ENCODE data around the gene CRTAP.
"Not testable (repeated sequence)": the region's sequence is repeated elsewhere in the genome, so short reads cannot be mapped to it uniquely, and the experiment has no call there.

Gene CRTAP

GRCh38 chr3:33174711-33175414, 61.0 kb downstream of the CRTAP start:
- no peak for DNase-seq (ENCODE audit: low read depth)

GRCh38 chr3:33179132-33179531, 65.3 kb downstream of the CRTAP start:
- DNase-seq (ENCODE audit: low read depth), result no peak

DNA sequence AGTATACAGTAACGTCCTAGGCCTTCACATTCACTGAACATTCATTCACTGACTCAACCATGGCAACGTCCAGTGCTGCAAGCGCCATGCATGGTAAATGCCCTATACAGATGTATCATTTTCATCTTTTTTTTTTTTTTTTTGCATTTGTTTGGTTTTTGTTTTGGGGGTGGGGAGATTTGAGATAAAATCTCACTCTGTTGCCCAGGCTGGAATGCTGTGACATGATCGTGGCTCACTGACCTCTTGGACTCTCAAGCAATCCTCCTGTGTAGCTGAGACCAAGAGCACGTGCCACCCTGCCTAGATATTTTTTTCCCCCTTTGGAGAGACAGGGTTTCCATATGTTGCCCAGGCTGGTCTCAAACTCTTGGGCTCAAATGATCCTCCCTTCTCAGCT, 67.4 kb downstream of the CRTAP start:
- DNase-seq (ENCODE audit: low read depth), result no peak

DNA sequence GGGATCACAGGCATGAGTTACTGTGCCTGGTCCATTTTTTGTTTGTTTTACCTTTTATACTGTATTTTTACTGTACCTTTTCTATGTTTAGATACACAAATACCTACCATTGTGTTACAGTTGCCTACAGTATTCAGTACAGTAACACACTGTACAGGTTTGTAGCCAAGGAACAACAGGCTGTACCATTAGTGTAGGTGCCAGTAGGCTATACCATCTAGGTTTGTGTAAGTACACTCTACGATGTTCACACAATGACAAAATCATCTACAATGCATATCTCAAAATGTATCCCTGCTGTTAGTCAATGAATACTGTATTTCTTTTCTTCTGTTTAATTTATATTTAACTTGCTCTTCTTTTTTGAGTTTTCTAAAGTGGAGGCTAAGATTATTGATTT, 67.8 kb downstream of the CRTAP start:
- not testable (repeated sequence) for DNase-seq (ENCODE audit: low read depth)

DNA sequence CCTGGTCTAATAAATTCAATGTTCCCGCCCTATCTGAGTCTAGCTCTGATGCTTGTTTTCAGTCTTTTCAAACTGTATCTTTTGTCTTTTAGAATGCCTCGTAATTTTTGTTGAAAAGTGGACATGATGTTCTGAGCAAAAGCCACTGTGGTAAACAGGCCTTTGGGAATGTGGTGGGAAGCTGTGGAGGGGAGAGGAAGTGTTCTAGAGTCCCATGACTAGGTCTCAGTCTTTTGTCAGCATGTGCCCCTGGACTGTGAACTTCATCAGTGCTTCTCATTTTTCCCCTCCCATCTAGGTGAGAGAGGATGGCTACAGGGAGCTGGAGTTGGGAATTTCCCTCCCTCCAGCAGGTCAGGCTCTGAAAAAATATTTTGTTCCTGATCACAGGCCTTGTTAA, 71.0 kb downstream of the CRTAP start:
- DNase-seq (ENCODE audit: low read depth), result no peak

- DNase-seq (ENCODE audit: low read depth), result no peak
Measured at GRCh38 chr3:33186524-33187367, 72.9 kb downstream of the CRTAP start.

DNA sequence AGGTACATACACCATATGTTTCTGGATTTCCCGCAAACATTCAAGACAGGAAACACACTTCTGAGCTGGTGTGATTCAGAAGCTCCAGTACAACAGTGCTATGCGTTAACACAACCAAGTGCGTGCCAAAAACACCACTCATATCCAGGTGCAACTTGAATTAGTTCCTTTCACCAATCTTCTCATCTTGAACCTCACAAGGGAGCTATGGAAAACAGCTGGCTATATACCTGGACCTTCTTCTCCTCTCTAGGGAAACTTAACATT, 73.5 kb downstream of the CRTAP start:
- no peak for DNase-seq (ENCODE audit: low read depth)

DNA sequence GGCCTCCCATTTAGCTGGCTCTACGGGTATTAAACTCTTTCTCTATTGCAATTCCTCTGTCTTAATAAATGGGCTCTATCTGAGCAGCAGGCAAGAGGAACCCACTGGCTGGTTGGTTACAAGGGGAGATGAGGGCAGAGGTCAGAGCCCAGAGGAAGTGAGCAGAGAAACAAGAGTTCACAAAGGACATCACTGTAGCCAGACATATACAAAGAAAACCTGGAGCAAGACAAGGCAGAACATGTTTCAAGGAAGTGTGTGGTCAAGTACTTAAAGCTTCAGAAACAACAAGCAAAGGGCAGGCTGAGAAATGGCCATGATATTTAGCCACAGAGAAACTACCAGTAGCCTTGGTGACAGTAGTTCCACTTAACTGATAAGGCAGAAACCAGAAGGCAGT, 80.5 kb downstream of the CRTAP start:
- DNase-seq (ENCODE audit: low read depth), result no peak

DNA sequence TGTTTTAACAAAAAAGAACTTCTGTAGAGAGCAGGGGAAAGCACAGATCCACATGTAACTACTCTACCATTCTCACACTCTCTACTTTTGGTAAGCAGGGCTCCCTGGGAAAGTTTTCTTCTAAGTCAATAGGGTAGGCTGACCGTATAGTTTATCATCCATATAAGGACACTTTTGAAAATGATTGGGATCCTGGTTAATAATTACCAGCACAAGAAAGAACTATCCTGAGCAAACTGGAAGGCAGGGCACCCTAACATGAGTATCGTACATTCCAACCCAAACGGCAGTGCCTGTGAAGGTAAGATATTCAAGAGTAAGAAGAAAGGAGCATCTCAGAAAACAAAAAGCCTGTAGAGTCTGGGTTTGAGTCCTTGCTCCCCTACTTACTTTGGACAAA, 82.7 kb downstream of the CRTAP start:
- no peak for DNase-seq (ENCODE audit: low read depth)
